ENCODE results near the gene ADGRV1. TPM values are rescaled to one million over a fixed set of nuclear protein-coding genes. Genes with fewer than 3 reads are reported as not detected.

ADGRV1 gene
- polyA plus RNA-seq, 2 of the 4 experiments (the other 2 are of a cell fraction): 0.70 to 3.7 TPM

DNA sequence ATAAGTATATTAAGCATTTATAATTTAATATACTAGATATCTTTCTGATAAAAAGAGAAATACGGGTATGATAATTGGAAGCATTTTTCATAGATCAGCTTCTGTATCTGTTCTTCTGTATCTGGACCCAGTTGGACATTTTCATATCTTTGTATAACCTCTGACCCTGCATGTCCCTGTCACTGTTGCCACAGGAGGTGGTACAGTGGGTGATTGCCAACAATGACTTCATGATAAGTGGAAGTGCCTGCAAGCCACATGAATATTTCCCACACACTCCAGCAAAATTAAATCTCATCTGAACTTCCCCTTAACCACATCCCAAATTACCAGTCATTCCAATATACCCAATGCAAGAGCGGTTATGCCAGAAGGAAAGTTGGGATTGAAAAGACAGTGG, 448.1 kb downstream of the ADGRV1 start (continued):
- no peak for TF ChIP-seq ZSCAN20 (CRISPR knock-in tag; IDR thresholded peaks at IDR 0.05)

- H3K9me3 ChIP-seq: no peaks in the 10 kb centered on the region
- no peak overlapping the region for H3K4me3 ChIP-seq
- DNase-seq (ENCODE audit: low read depth in 1 of 2, low spot score in 1 of 2) (peak in 1 of 2 experiments; percentile 35), ATAC-seq (peak in 1 of 2 experiments; percentile 45; a peak in 3 of 6 replicates), FAIRE-seq (no peak)
- H3K4me2 ChIP-seq: peak overlapping the region; percentile 62; the same call in 2 of the 3 replicates
- peak overlapping the region; percentile 49 to 53; a peak in 5 of 6 replicates for H3K27ac ChIP-seq
- peaks cover 26% of the 10 kb centered on the region for H3K4me1 ChIP-seq
- ChIA-PET CTCF (interaction anchor here (0.6 kb wide), 1 partner anchor 20 kb away, joined by 3 read pairs; no protein-coding TSS in a partner anchor), POLR2A (no interaction called here)
- TF ChIP-seq MYC (IDR thresholded peaks at IDR 0.05; ENCODE audit: borderline replicate concordance, low read length) (no peak), MAFK (IDR thresholded peaks at IDR 0.05; ENCODE audit: partially characterized antibody) (no peak), HOXB5 (CRISPR knock-in tag; IDR thresholded peaks at IDR 0.05) (no peak), POLR2A (IDR thresholded peaks at IDR 0.05; ENCODE audit: low read length) (no peak), CHD4 (IDR thresholded peaks at IDR 0.05; ENCODE audit: borderline replicate concordance) (no peak), RFX5 (IDR thresholded peaks at IDR 0.05) (no peak), PHF8 (IDR thresholded peaks at IDR 0.05; ENCODE audit: borderline replicate concordance, low read depth) (no peak), MAZ (IDR thresholded peaks at IDR 0.05; ENCODE audit: borderline replicate concordance, low read depth, low read length) (no peak), HEYL (CRISPR knock-in tag; IDR thresholded peaks at IDR 0.05) (no peak), HDAC2 (IDR thresholded peaks at IDR 0.05) (no peak), ATOH8 (CRISPR knock-in tag; IDR thresholded peaks at IDR 0.05; ENCODE audit: low read depth) (no peak), EHMT2 (IDR thresholded peaks at IDR 0.05; ENCODE audit: low read depth) (no peak), RNF2 (IDR thresholded peaks at IDR 0.05; ENCODE audit: borderline replicate concordance, low read depth) (no peak), JUNB (IDR thresholded peaks at IDR 0.05) (no peak), ESRRA (IDR thresholded peaks at IDR 0.05; ENCODE audit: borderline replicate concordance, low read length) (no peak)
- TF ChIP-seq, protein P1, sequence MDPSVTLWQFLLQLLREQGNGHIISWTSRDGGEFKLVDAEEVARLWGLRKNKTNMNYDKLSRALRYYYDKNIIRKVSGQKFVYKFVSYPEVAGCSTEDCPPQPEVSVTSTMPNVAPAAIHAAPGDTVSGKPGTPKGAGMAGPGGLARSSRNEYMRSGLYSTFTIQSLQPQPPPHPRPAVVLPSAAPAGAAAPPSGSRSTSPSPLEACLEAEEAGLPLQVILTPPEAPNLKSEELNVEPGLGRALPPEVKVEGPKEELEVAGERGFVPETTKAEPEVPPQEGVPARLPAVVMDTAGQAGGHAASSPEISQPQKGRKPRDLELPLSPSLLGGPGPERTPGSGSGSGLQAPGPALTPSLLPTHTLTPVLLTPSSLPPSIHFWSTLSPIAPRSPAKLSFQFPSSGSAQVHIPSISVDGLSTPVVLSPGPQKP (IDR thresholded peaks at IDR 0.05; ENCODE audit: low read depth, low read length): no peak
- TF ChIP-seq, protein P2, sequence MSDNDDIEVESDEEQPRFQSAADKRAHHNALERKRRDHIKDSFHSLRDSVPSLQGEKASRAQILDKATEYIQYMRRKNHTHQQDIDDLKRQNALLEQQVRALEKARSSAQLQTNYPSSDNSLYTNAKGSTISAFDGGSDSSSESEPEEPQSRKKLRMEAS (IDR thresholded peaks at IDR 0.05): no peak
- 97% methylated on average over 1 of the region's 1 CpG for WGBS (ENCODE audit: missing lambda C conversion rate)
These were observed 448.7 kb downstream of the ADGRV1 start for GRCh38 chr5:91007251-91007650.

- ATAC-seq: peak in 1 of 2 experiments; percentile 70; a peak in 2 of 6 replicates
- WGBS (ENCODE audit: missing lambda C conversion rate): 20% methylated on average over 6 of the region's 6 CpGs
- ChIA-PET CTCF (interaction anchor here (0.6 to 1.7 kb wide), 3 partner anchors 15 to 50 kb away, joined by 3 to 4 read pairs (median 3); no protein-coding TSS in a partner anchor), POLR2A (no interaction called here)
- peak overlapping the region; percentile 57 to 71; a peak in 5 of 6 replicates for H3K27ac ChIP-seq
- peak overlapping the region; percentile 62 for H3K4me2 ChIP-seq
- no peaks in the 10 kb centered on the region for H3K9me3 ChIP-seq
- no peak for FAIRE-seq
- no peak overlapping the region for H3K4me3 ChIP-seq
- peak in 1 of 2 experiments; percentile 64 for DNase-seq (ENCODE audit: low read depth in 1 of 2, low spot score in 1 of 2)
- peaks cover 26% of the 10 kb centered on the region for H3K4me1 ChIP-seq
- TF ChIP-seq BHLHE40 (IDR thresholded peaks at IDR 0.05; ENCODE audit: low read depth, low read length): no peak
- no peak for TF ChIP-seq HEYL (CRISPR knock-in tag; IDR thresholded peaks at IDR 0.05)
- no peak for TF ChIP-seq NFE2L2 (conservative IDR thresholded peaks at IDR 0.05; ENCODE audit: low read length)
- TF ChIP-seq NPAS2 (CRISPR knock-in tag; IDR thresholded peaks at IDR 0.05; ENCODE audit: borderline replicate concordance): no peak
- no peak for TF ChIP-seq ESRRA (IDR thresholded peaks at IDR 0.05; ENCODE audit: borderline replicate concordance, low read length)
- TF ChIP-seq, protein P1 (IDR thresholded peaks at IDR 0.05; ENCODE audit: low read depth, low read length): no peak
- TF ChIP-seq NR3C1 (IDR thresholded peaks at IDR 0.05): no peak
- TF ChIP-seq FOSB (CRISPR knock-in tag; IDR thresholded peaks at IDR 0.05): no peak
- no peak for TF ChIP-seq CHD2 (IDR thresholded peaks at IDR 0.05; ENCODE audit: low read length, partially characterized antibody)
- TF ChIP-seq EHMT2 (IDR thresholded peaks at IDR 0.05; ENCODE audit: low read depth): no peak
- no peak for TF ChIP-seq ATOH8 (CRISPR knock-in tag; IDR thresholded peaks at IDR 0.05; ENCODE audit: low read depth)
- TF ChIP-seq, protein P2 (IDR thresholded peaks at IDR 0.05): no peak
- TF ChIP-seq EP300 (IDR thresholded peaks at IDR 0.05): peak in 1 of 2 experiments; percentile 41; a peak in 1 of 5 replicates
- TF ChIP-seq TP53 (CRISPR knock-in tag; IDR thresholded peaks at IDR 0.05): no peak
- no peak for TF ChIP-seq HOXA7 (CRISPR knock-in tag; IDR thresholded peaks at IDR 0.05)
These were observed 449.3 kb downstream of the ADGRV1 start for GRCh38 chr5:91007780-91008402.
